RWPE1 (cell line): ENCODE results near the gene CMIP.
"Not testable (repeated sequence)": the region's sequence is repeated elsewhere in the genome, so short reads cannot be mapped to it uniquely, and the experiment has no call there.

Source experiments
- CTCF ChIA-PET: fragments of 350-600 bp; sonication (Branson Sonifier 250); formaldehyde crosslinking; extraction: SDS; loops from one replicate; lab custom pipeline; 2021; lab: Yijun Ruan, JAX
- POLR2A ChIA-PET: fragments of 400-600 bp; formaldehyde crosslinking; extraction: SDS; loops from one replicate; lab custom pipeline; 2020; ENCODE audit warnings: antibody characterized with exemption; ENCODE audit not compliant: low non-redundant PET; lab: Yijun Ruan, JAX
- DNase-seq: peaks from one replicate; pipeline ENCODE4 v3.0.0; 2012; ENCODE audit warnings: low spot score
- H3K27ac ChIP-seq: fragments of 450-650 bp; 2 replicates; pipeline ENCODE4 v1.5.1; 2017
- TF ChIP-seq, protein P1 (sequence below): fragments of 450-650 bp; conservative IDR thresholded peaks from 2 replicates; pipeline ENCODE4 v1.5.1; 2017; ENCODE audit warnings: low read depth, mild to moderate bottlenecking

The CMIP gene

DNA sequence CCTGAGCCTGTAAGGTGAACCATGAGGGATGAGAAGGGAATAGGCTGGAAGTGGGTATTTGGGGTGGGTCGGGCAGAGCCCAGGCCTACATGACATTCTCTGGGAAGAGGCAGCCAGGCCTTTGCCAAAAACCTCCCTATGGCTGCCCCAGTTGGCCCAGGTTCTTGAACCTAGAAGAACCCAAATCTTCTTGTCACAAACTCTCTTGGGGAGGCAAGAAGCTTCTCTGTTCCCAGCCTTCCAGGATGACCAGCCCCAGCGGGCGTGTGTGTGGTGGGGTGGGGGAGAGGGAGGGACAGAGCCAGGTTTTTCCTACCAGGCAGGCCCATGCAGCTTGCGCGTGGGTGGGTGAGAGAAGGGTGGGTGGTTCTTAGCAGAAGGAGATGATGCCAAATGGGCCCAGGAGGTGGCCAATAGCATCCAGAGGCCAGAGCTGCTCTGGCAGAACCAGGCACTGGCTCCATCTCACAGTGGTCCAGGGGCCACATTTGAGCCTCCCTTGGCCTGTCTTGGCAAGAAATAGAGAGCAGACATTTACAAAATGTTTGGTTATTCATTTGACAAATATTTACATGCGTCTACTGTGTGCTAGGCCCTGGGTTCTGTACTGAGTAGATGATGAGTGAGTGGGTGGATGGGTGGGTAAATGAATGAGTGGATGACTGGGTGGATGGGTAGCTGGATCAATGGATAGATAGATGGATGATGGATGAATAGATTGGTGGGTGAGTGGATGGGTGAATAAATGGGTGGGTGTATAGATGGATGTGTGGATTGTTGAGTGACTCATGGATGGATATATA, 290.2 kb downstream of the CMIP start:
- POLR2A ChIA-PET = interaction anchor here (0.6 kb wide), 1 partner anchor 105 kb away, joined by 3 read pairs; no protein-coding TSS in a partner anchor
- TF ChIP-seq, protein P1, sequence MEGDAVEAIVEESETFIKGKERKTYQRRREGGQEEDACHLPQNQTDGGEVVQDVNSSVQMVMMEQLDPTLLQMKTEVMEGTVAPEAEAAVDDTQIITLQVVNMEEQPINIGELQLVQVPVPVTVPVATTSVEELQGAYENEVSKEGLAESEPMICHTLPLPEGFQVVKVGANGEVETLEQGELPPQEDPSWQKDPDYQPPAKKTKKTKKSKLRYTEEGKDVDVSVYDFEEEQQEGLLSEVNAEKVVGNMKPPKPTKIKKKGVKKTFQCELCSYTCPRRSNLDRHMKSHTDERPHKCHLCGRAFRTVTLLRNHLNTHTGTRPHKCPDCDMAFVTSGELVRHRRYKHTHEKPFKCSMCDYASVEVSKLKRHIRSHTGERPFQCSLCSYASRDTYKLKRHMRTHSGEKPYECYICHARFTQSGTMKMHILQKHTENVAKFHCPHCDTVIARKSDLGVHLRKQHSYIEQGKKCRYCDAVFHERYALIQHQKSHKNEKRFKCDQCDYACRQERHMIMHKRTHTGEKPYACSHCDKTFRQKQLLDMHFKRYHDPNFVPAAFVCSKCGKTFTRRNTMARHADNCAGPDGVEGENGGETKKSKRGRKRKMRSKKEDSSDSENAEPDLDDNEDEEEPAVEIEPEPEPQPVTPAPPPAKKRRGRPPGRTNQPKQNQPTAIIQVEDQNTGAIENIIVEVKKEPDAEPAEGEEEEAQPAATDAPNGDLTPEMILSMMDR = no peak
- no peak for DNase-seq
- CTCF ChIA-PET = interaction anchor here (0.6 kb wide), 2 partner anchors 8 to 559 kb away, joined by 3 to 5 read pairs; no protein-coding TSS in a partner anchor
- H3K27ac ChIP-seq = no peak overlapping the region

DNA sequence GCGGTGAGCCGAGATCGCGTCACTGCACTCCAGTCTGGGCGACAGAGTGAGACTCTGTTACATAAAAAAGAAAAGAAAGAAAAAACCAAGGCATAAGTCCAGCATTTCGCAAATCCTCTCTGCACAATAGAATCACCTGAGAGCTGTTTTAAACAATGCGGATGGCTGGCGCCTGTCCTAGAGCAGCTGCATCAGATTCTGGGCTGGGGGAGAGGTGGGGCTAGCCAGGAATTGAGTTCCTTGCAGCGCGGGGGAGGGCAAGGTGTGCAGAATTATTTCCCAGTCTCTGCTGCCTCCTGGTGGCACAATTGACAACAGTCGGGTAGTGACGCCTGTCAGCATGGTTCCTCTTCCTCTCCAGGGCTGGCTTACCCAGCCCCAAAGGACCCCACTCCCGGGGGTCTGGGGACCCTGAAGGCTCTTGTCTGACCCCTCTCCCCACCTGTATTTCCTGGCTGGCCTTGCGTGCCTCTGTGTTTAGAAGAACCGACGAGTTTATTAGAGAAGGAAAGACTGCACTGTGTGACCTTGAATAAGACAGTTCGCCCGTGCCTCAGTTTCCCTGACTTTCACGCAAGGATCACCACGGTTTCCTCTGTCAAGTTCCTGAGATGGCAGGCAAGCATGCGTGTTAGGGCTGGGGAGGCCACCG, 293.4 kb downstream of the CMIP start:
- DNase-seq = peak; percentile 94
- H3K27ac ChIP-seq = peak overlapping the region; percentile 68
- TF ChIP-seq, protein P1 = peak; percentile 87
- ChIA-PET CTCF (interaction anchor here (0.6 to 1.1 kb wide), 9 partner anchors 12 to 703 kb away, joined by 3 to 6 read pairs (median 3); partner anchors contain the start of gene ATMIN), POLR2A (no interaction called here)

DNA sequence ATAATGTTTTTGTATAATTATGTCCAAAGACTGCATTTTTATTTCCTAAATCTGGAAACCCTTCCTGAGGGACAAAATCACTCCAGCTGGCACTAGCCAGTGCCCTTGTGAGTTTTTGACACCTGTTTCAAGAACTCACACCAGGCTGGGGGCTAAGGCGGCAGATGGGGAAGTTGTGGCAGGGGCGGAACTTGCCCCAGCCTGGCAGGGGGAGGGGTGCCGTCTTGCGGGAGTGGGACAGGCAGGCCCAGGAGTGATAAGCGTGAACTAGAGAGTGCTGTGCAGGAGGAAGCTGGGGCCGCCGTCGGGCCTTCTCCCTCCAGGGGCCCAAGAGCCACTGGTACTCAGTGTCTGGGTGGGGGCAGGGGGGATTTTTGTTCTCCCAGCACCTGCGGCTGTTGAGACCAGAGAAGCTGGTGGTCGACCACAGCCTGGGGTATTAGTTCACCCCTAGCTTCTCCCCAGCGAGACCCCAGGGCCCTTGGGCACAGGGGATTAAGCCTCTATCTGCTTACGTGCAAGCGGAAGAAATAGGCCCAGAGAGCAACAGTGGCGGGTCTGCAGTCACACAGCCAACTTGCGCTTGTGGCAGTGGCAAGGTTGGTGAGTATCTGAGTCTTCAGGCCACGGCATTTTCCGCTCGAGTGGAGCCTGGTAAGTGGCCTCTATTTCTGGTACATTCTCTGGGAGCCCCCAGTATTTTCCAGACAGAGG, 294.3 kb downstream of the CMIP start:
- ChIA-PET POLR2A (no interaction called here), CTCF (interaction anchor here (0.7 to 0.8 kb wide), 2 partner anchors 11 to 348 kb away, joined by 3 read pairs; no protein-coding TSS in a partner anchor)
- no peak overlapping the region for H3K27ac ChIP-seq

DNA sequence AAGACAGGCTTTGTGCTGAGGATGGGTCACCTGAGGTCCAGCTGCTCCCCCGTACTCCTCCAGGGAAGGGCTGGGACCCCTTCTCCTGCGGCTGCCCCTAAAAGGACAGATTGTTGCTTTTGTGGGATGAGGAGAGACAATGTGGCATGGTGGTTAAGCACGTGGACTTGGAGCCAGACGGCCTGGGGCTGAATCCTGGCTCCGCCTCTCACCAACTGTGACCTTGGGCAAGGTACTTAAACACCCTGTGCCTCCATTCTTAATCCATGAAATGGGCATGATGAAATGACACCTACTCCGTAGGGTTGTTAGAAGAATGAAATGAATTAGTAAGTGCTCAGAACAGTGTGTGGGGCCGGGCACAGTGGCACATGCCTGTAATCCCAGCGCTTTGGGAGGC, 294.9 kb downstream of the CMIP start:
- CTCF ChIA-PET = no interaction called here

More for the DNA sequence above, 294.3 kb downstream of the CMIP start:
- TF ChIP-seq, protein P1 = no peak
- no peak for DNase-seq

DNA sequence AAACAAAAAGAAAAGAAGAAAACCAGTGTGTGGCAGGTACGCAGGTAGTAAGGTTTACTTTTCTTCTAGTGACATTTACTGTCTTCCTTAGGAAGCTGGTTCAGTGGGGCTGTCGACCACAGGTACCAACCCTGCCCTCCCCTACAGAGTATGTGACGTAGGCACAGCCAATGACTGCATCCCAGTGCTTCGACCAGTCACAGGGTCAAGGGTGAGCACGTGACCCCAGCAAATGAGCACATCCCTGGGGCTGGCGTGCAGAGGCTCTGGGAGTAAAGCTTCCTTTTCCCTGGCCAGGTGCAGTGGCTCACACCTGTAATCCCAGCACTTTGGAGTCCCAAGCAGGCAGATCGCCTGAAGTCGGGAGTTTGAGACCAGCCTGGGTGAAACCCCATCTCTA, 295.6 kb downstream of the CMIP start:
- H3K27ac ChIP-seq = no peak overlapping the region
- TF ChIP-seq, protein P1 = no peak
- ChIA-PET POLR2A (no interaction called here), CTCF (interaction anchor here (0.5 to 0.6 kb wide), 4 partner anchors 10 to 421 kb away, joined by 3 to 4 read pairs (median 3); no protein-coding TSS in a partner anchor)
- DNase-seq = no peak

More for the DNA sequence above, 294.9 kb downstream of the CMIP start:
- POLR2A ChIA-PET = no interaction called here
- no peak overlapping the region for H3K27ac ChIP-seq
- TF ChIP-seq, protein P1 = no peak
- DNase-seq = no peak

DNA sequence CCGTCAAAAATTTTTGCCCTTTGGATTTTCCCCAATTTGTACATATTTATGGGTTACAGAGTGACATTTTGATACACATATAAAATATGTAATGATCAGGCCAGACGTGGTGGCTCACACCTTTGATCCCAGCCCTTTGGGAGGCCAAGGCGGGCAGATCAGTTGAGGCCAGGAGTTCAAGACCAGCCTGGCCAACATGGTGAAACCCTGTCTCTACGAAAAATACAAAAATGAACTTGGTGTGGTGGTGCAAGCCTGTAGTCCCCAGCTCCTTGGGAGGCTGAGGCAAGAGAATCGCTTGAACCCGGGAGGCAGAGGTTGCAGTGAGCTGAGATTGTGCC, 296.8 kb downstream of the CMIP start:
- H3K27ac ChIP-seq, POLR2A ChIA-PET, DNase-seq, CTCF ChIA-PET: not testable (repeated sequence)
